Right atrium auricular region (tissue), 2 donors: ENCODE measurements around the gene EDIL3. TPM values are rescaled to one million over a fixed set of nuclear protein-coding genes. Genes with fewer than 3 reads are reported as not detected.

Experiments
- DNase-seq: peaks from one replicate; pipeline ENCODE4 v3.0.0-alpha.2; 2019; ENCODE audit warnings: low spot score
- H3K27ac ChIP-seq, 2 donors: fragments of 200-600 bp; sonication (generic); 1 replicate in 1 of 2; 2 replicates in 1 of 2; pipeline ENCODE4 v1.5.1; 2016 to 2019
- H3K27me3 ChIP-seq, 2 donors: fragments of 200-600 bp; sonication (generic); one replicate each; pipeline versions ENCODE4 v1.5.1 to v1.6.0; 2017 to 2019
- H3K36me3 ChIP-seq: fragments of 200-600 bp; sonication (generic); one replicate; pipeline ENCODE4 v1.5.1; 2016
- H3K4me1 ChIP-seq, 2 donors: fragments of 200-600 bp; sonication (generic); one replicate each; pipeline versions ENCODE4 v1.5.1 to v1.6.0; 2017 to 2019
- H3K4me3 ChIP-seq, 2 donors: fragments of 200-600 bp; sonication (generic); 1 replicate in 1 of 2; 2 replicates in 1 of 2; pipeline ENCODE4 v1.5.1; 2017 to 2019; ENCODE audit warnings: mild to moderate bottlenecking in 1 of 2, moderate library complexity in 1 of 2
- H3K9me3 ChIP-seq, 2 donors: fragments of 200-600 bp; sonication (generic); one replicate each; pipeline ENCODE4 v1.5.1; 2019
- total RNA-seq, 2 donors: library from RNA; depleted of rRNA; stranded (reverse); fragments of >200 nt; gene quantifications; one replicate each; pipeline ENCODE4 v1.1.0, GENCODE V29; 2016
- TF ChIP-seq, protein P1 (sequence below), 2 donors: fragments of 200-600 bp; sonication (generic); IDR thresholded peaks; one replicate each; pipeline ENCODE4 v1.5.1; 2019; ENCODE audit warnings: antibody characterized with exemption in 2 of 2

Gene EDIL3
- total RNA-seq, 2 donors from 2014 or later: 9.0 to 10.8 TPM

DNA sequence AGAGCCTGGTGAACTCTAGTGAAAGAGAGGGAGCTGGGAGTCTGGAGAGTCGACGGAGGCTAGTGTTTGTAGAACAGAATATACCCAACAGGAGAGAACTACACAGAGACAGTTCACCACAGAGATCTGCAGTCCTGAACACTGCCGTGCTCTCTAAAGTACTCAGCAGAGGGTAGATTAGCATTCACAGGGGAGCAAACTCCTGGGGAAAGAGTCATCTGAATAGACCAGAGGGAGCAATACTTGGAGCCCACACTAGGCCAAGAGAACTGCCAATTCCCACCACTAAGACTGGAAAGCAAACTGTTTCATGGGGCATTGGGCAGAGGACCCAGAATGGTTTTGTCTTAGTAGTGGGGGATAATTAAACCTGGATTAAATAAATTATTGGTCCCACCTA is 235.6 kb downstream of the EDIL3 start:
- no peak overlapping the region for H3K4me3 ChIP-seq

DNA sequence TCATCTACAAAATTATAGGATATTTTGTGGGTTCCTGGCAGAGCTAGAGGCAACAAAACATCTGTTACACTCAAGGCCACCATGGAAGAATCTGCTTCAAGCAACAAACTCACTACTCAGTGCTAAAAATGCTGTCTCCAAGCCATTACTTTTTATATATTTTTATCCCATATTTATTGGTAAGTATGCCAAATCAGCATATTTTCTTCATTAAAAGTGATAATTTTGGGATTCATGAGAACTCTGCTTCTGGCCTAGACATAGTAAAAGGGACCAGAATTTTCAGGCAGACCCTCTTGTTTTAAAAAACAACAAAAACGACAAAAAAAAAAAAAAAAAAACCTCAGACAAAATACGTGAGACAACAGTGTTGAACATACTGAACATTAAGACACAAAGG is 236.0 kb downstream of the EDIL3 start:
- TF ChIP-seq, protein P1, sequence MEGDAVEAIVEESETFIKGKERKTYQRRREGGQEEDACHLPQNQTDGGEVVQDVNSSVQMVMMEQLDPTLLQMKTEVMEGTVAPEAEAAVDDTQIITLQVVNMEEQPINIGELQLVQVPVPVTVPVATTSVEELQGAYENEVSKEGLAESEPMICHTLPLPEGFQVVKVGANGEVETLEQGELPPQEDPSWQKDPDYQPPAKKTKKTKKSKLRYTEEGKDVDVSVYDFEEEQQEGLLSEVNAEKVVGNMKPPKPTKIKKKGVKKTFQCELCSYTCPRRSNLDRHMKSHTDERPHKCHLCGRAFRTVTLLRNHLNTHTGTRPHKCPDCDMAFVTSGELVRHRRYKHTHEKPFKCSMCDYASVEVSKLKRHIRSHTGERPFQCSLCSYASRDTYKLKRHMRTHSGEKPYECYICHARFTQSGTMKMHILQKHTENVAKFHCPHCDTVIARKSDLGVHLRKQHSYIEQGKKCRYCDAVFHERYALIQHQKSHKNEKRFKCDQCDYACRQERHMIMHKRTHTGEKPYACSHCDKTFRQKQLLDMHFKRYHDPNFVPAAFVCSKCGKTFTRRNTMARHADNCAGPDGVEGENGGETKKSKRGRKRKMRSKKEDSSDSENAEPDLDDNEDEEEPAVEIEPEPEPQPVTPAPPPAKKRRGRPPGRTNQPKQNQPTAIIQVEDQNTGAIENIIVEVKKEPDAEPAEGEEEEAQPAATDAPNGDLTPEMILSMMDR (IDR thresholded peaks at IDR 0.05): no peak
- Histone ChIP-seq H3K4me1 (no peaks in the 10 kb centered on the region), H3K36me3 (no peaks in the 10 kb centered on the region), H3K4me3 (no peak overlapping the region), H3K27ac (no peak overlapping the region), H3K27me3 (no peaks in the 10 kb centered on the region), H3K9me3 (no peaks in the 10 kb centered on the region)
- DNase-seq: no peak

More for the DNA sequence above, 235.6 kb downstream of the EDIL3 start:
- Histone ChIP-seq H3K4me1 (no peaks in the 10 kb centered on the region), H3K27me3 (no peaks in the 10 kb centered on the region), H3K36me3 (no peaks in the 10 kb centered on the region), H3K9me3 (no peaks in the 10 kb centered on the region), H3K27ac (no peak overlapping the region)
- no peak for DNase-seq
- TF ChIP-seq, protein P1 (IDR thresholded peaks at IDR 0.05): no peak

DNA sequence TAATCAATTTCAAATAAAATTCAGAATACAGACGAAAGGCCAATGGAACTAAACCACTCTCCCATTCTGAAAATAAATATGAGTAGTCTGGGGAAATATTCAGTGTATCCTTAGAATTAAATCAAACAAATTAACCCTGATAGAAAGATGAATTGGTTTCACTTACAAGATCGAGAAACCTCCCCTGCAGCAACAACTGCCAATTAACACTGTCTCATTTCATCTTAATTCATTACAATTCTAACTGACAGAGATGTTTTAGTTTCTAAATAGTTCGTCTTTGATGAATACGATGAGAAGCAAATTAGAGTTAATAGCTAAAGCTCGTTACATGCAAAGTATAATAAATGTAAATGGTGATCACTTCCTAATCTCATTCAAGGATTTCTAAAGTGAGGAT is 247.1 kb downstream of the EDIL3 start:
- H3K27me3 ChIP-seq: no peaks in the 10 kb centered on the region
- no peaks in the 10 kb centered on the region for H3K36me3 ChIP-seq
- DNase-seq: no peak
- no peak overlapping the region for H3K27ac ChIP-seq
- H3K4me1 ChIP-seq: no peaks in the 10 kb centered on the region
- no peak overlapping the region for H3K4me3 ChIP-seq
- H3K9me3 ChIP-seq: no peaks in the 10 kb centered on the region
- TF ChIP-seq, protein P1 (IDR thresholded peaks at IDR 0.05): no peak

DNA sequence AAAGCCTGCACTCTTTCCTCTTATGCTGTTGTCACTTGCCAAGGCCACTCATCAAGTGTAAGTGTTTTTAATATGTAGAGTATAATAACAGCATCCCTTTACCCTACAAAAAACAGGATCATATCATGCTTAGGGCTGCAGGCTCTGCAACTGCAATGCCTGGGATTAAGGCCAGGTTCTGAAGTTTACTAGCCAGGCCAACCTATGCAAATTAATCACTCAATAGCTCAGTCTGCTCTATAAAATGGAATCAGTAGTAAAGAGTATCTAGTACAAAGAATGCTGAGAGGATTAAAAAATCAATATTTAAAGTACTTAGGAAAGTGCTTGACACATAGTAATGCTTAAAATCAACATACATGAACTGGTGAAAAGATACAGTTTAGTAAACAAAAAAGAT is 253.3 kb downstream of the EDIL3 start:
- no peak for DNase-seq
- Histone ChIP-seq H3K27ac (no peak overlapping the region), H3K4me3 (no peak overlapping the region), H3K36me3 (no peaks in the 10 kb centered on the region), H3K4me1 (no peaks in the 10 kb centered on the region), H3K27me3 (no peaks in the 10 kb centered on the region), H3K9me3 (no peaks in the 10 kb centered on the region)
- TF ChIP-seq, protein P1 (IDR thresholded peaks at IDR 0.05): no peak

DNA sequence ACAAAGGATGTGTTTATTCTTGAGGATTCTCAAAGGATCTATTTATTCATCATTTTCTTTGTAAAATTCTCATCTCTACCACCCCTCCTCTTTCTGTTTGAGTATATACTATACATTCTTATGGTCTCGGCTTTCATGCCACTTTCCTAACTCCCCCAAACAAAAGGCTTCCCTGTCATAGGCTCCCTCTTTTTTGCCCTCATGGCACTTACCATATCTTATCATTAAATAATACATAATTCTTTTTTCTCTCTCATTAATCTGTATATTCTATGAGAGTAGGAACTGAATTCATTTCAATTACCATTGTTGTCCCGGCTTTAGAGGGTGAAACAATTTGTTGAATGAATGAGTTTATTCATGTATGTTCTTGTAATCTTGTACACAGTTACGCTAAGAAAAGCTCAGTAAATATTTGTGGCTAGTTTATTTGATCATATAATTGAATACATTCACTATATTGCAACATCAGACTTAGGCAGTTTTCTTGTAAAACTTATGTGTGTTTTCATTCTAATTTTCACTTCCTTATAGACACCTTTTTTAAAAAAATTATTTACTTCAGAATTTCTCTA is 254.6 kb downstream of the EDIL3 start:
- Histone ChIP-seq H3K27me3 (no peaks in the 10 kb centered on the region), H3K9me3 (no peaks in the 10 kb centered on the region), H3K4me3 (no peak overlapping the region), H3K36me3 (no peaks in the 10 kb centered on the region), H3K4me1 (no peaks in the 10 kb centered on the region), H3K27ac (no peak overlapping the region)
- TF ChIP-seq, protein P1 (IDR thresholded peaks at IDR 0.05): no peak
- no peak for DNase-seq

DNA sequence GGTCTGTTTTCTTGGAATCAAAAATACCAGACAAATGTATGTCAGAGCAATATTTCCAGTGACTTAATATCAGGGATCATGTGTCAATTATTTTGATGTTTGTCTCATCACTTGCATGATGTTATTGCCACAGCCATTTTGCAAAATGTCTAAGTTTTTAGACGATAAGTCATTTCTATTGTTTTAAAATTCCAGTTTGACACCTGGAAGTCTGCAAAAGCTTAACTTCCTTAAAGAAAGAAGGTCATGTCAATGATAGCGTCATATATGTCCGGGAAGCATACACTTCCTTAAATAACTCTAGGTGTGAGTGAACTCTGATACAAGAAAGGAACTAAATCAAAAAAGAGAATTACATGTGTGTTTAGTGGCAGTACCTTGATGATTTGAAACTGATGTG is 259.5 kb downstream of the EDIL3 start:
- TF ChIP-seq, protein P1 (IDR thresholded peaks at IDR 0.05): no peak
- no peaks in the 10 kb centered on the region for H3K36me3 ChIP-seq
- no peaks in the 10 kb centered on the region for H3K4me1 ChIP-seq
- no peaks in the 10 kb centered on the region for H3K27me3 ChIP-seq
- H3K4me3 ChIP-seq: no peak overlapping the region
- H3K27ac ChIP-seq: no peak overlapping the region
- DNase-seq: no peak
- no peaks in the 10 kb centered on the region for H3K9me3 ChIP-seq
